Activated B cell treated with CpG ODN at 0.5 μM for 24 hours (primary cell): ENCODE results near the gene SQOR. TPM values are rescaled to one million over a fixed set of nuclear protein-coding genes. Genes with fewer than 3 reads are reported as not detected.

Experiments
- ATAC-seq: fragments of 200-7000 bp; cut with Tn5 transposase; one replicate; pipeline ENCODE4 v1.10.0; 2021; ENCODE audit warnings: low read depth, mild to moderate bottlenecking, moderate library complexity
- CTCF ChIA-PET: fragments of 350-600 bp; sonication (Branson Sonifier 250); formaldehyde crosslinking; loops from one replicate; lab custom pipeline; 2021; ENCODE audit warnings: antibody characterized with exemption; lab: Charles Lee
- POLR2A ChIA-PET: fragments of 350-600 bp; sonication (Branson Sonifier 250); formaldehyde crosslinking; loops from one replicate; lab custom pipeline; 2021; ENCODE audit warnings: antibody characterized with exemption; lab: Charles Lee
- DNase-seq: peaks from one replicate; pipeline ENCODE4 v3.0.0; 2022
- H3K27ac Mint-ChIP-seq: one replicate; pipeline ENCODE4 v1.8.0; 2020; ENCODE audit warnings: mixed read lengths
- H3K27me3 Mint-ChIP-seq: one replicate; pipeline ENCODE4 v1.8.0; 2021; ENCODE audit warnings: mixed read lengths
- H3K36me3 Mint-ChIP-seq: one replicate; pipeline ENCODE4 v1.8.0; 2021; ENCODE audit warnings: low read depth, mixed read lengths
- H3K4me1 Mint-ChIP-seq: one replicate; pipeline ENCODE4 v1.8.0; 2021; ENCODE audit warnings: mixed read lengths
- H3K4me3 Mint-ChIP-seq: one replicate; pipeline ENCODE4 v1.8.0; 2020; ENCODE audit warnings: mild to moderate bottlenecking, mixed read lengths
- H3K9me3 Mint-ChIP-seq: one replicate; pipeline ENCODE4 v1.8.0; 2020; ENCODE audit warnings: mixed read lengths
- intact Hi-C: fragments of 100-400 bp; cut with micrococcal nuclease; formaldehyde crosslinking; loops from one replicate; pipeline ENCODE4 v1.15.1; 2024
- total RNA-seq: library from RNA; stranded (reverse); gene quantifications from 2 replicates; pipeline ENCODE4 v1.2.3, GENCODE V29; 2022
- TF ChIP-seq, protein P1 (sequence below): fragments of 200-600 bp; IDR thresholded peaks from one replicate; pipeline ENCODE4 v1.8.0; 2022; ENCODE audit warnings: antibody characterized with exemption, mild to moderate bottlenecking

The SQOR gene
- total RNA-seq, 1 donor from 2014 or later = 39.2 TPM

GRCh38 chr15:45644437-45644836 is 9.6 kb downstream of the SQOR start:
- no peaks in the 10 kb centered on the region for H3K9me3 Mint-ChIP-seq
- H3K4me1 Mint-ChIP-seq = peaks cover 37% of the 10 kb centered on the region
- TF ChIP-seq, protein P1, sequence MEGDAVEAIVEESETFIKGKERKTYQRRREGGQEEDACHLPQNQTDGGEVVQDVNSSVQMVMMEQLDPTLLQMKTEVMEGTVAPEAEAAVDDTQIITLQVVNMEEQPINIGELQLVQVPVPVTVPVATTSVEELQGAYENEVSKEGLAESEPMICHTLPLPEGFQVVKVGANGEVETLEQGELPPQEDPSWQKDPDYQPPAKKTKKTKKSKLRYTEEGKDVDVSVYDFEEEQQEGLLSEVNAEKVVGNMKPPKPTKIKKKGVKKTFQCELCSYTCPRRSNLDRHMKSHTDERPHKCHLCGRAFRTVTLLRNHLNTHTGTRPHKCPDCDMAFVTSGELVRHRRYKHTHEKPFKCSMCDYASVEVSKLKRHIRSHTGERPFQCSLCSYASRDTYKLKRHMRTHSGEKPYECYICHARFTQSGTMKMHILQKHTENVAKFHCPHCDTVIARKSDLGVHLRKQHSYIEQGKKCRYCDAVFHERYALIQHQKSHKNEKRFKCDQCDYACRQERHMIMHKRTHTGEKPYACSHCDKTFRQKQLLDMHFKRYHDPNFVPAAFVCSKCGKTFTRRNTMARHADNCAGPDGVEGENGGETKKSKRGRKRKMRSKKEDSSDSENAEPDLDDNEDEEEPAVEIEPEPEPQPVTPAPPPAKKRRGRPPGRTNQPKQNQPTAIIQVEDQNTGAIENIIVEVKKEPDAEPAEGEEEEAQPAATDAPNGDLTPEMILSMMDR = no peak
- H3K27me3 Mint-ChIP-seq = no peaks in the 10 kb centered on the region
- CTCF ChIA-PET = no interaction called here
- H3K27ac Mint-ChIP-seq = no peak overlapping the region
- intact Hi-C loops = no loop called here
- H3K36me3 Mint-ChIP-seq = peaks cover 11% of the 10 kb centered on the region
- no peak for ATAC-seq
- no peak for DNase-seq
- no peak overlapping the region for H3K4me3 Mint-ChIP-seq
- POLR2A ChIA-PET = no interaction called here

DNA sequence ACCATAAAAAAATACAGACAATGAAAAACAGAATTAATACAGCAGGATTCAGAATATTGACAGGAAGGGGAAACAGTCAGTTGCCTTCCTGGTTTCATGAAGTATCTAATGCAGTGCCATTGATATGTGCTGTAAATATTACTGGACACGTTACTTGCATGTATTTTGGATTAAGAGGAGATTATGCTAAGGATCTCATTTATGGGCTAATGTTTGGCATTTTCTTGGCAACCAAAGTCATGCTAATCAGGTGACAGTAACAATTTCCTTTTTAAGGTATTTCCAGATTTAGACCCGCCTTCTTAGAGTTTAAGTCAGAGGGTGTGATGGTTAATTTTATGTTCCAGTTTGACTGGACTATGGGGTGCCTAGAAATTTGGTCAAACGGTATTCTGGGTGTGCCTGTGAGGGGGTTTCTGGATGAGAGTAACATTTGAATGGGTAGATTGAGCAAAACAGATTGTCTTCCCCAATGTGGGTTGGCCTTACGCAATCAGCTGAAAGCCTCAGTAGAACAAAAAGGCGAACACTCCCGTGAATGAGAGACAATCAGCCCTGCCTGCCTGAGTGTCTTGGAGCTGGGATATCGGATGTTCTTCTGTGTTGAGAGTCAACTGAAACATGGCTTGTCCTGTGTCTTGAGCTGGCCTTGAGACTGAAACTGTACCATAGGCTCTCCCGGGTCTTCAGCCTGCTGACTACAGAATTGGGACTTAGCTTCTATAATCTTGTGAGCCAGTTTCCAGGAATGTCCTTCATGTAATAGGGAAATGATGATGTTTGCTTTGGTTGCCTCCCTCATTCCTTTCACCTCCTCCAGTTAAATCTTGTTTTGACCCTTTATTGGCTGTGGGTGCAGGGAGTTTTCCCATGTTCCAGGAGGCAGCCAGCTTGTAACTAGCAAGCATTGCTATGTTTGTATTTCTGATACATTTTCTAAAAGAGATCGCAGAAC is 10.5 kb downstream of the SQOR start:
- TF ChIP-seq, protein P1 = no peak

GRCh38 chr15:45646220-45646619 is 11.4 kb downstream of the SQOR start:
- CTCF ChIA-PET = no interaction called here
- TF ChIP-seq, protein P1 = no peak
- Mint-ChIP-seq H3K27ac (no peak overlapping the region), H3K27me3 (no peaks in the 10 kb centered on the region), H3K4me3 (no peak overlapping the region), H3K9me3 (peaks cover 4% of the 10 kb centered on the region), H3K4me1 (peaks cover 43% of the 10 kb centered on the region), H3K36me3 (peaks cover 12% of the 10 kb centered on the region)
- intact Hi-C loops = no loop called here
- DNase-seq = no peak
- no peak for ATAC-seq
- POLR2A ChIA-PET = no interaction called here

More for the DNA sequence above, 10.5 kb downstream of the SQOR start:
- ATAC-seq = no peak
- H3K27me3 Mint-ChIP-seq = no peaks in the 10 kb centered on the region
- POLR2A ChIA-PET = no interaction called here
- no peak overlapping the region for H3K4me3 Mint-ChIP-seq
- intact Hi-C loops = no loop called here
- CTCF ChIA-PET = no interaction called here
- H3K9me3 Mint-ChIP-seq = peaks cover 1% of the 10 kb centered on the region
- H3K36me3 Mint-ChIP-seq = peaks cover 11% of the 10 kb centered on the region
- DNase-seq = no peak
- H3K27ac Mint-ChIP-seq = no peak overlapping the region
- peaks cover 42% of the 10 kb centered on the region for H3K4me1 Mint-ChIP-seq

- no peak for ATAC-seq
- ChIA-PET POLR2A (no interaction called here), CTCF (no interaction called here)
Observed at GRCh38 chr15:45647828-45648227, 13.0 kb downstream of the SQOR start.

More at GRCh38 chr15:45647828-45648227, 13.0 kb downstream of the SQOR start:
- Mint-ChIP-seq H3K27me3 (no peaks in the 10 kb centered on the region), H3K27ac (no peak overlapping the region), H3K36me3 (peaks cover 16% of the 10 kb centered on the region), H3K4me3 (no peak overlapping the region), H3K9me3 (peaks cover 4% of the 10 kb centered on the region), H3K4me1 (peaks cover 37% of the 10 kb centered on the region)
- DNase-seq = no peak
- intact Hi-C loops = no loop called here
- TF ChIP-seq, protein P1 = no peak
